Ovary (tissue), 9 donors: ENCODE results near the gene SIRT5. TPM values are rescaled to one million over a fixed set of nuclear protein-coding genes. Genes with fewer than 3 reads are reported as not detected.

Source experiments
- DNase-seq, 5 donors: peaks; one replicate each; pipeline ENCODE4 v3.0.0-alpha.2; 2019 to 2020
- H3K27ac ChIP-seq, 2 donors: fragments of 200-600 bp; one replicate each; pipeline versions ENCODE4 v1.5.1 to v1.8.0; 2019 to 2022
- H3K27me3 ChIP-seq: fragments of 200-600 bp; one replicate; pipeline ENCODE4 v1.8.0; 2022
- H3K36me3 ChIP-seq: fragments of 200-600 bp; sonication (generic); one replicate; pipeline ENCODE4 v1.5.1; 2019
- H3K4me1 ChIP-seq: one replicate; pipeline ENCODE4 v1.8.1; 2013; ENCODE audit warnings: mild to moderate bottlenecking, moderate library complexity; ENCODE audit not compliant: insufficient read depth
- H3K4me3 ChIP-seq: fragments of 200-600 bp; sonication (generic); one replicate; pipeline ENCODE4 v1.5.1; 2017
- H3K9me3 ChIP-seq, 2 donors: fragments of 200-600 bp in 1 of 2; sonication (generic) in 1 of 2; one replicate each; pipeline versions ENCODE4 v1.5.1 to v1.8.1; 2013 to 2019; ENCODE audit warnings: mild to moderate bottlenecking in 1 of 2, moderate library complexity in 1 of 2
- CTCF ChIP-seq, 3 donors: fragments of 450-650 bp in 2 of 3; fragments of 200-600 bp in 1 of 3; IDR thresholded peaks; one replicate each; pipeline versions ENCODE4 v1.5.1 to v1.8.0; 2016 to 2022; ENCODE audit warnings: antibody characterized with exemption in 3 of 3, mild to moderate bottlenecking in 1 of 3
- EP300 ChIP-seq: sonication (generic); formaldehyde crosslinking; IDR thresholded peaks from one replicate; pipeline ENCODE4 v1.6.1; 2017; ENCODE audit warnings: antibody characterized with exemption
- POLR2A ChIP-seq: fragments of 450-650 bp; IDR thresholded peaks from one replicate; pipeline ENCODE4 v1.6.1; 2017; ENCODE audit warnings: antibody characterized with exemption, mild to moderate bottlenecking, moderate library complexity
- WGBS, 3 donors: extraction: QIAGEN DNeasy Blood & Tissue Kit in 1 of 3; methylation state at CpG; one replicate each; pipeline versions ENCODE4 v1.1.5 to v1.1.7; 2013 to 2017; 5-methylcytosine and 5-hydroxymethylcytosine counted together
- intact Hi-C, 4 donors: fragments of 100-400 bp; cut with DNase I; formaldehyde crosslinking; loops; one replicate each; pipeline versions ENCODE4 v1.11.0 to v1.15.1; 2022 to 2023
- polyA plus RNA-seq, 2 donors: library from polyadenylated mRNA; stranded (reverse); fragments of 200-250 nt in 1 of 2; fragments of 350-450 nt in 1 of 2; fragmentation: Illumina TruSeq in 1 of 2; extraction: RNeasy Lipid Tissue Mini Kit (QIAGEN cat#74804) in 1 of 2; gene quantifications; one replicate each; pipeline ENCODE4 v1.2.3, GENCODE V29; 2013 to 2014
- total RNA-seq, 7 donors: library from RNA; depleted of rRNA in 2 of 7; stranded (reverse); fragments of >200 nt in 2 of 7; fragmentation: NEBNext Ultra II Directional in 3 of 7; extraction: Animal tissue kit (Norgen Biotek cat#: 25700) in 3 of 7; gene quantifications; one replicate each; pipeline versions ENCODE4 v1.1.0 to v1.2.4, GENCODE V29; 2016 to 2023
- donor health status: DM: no; HTN: no; CAD: no; lungs with moderate emphysema.
- donor health status: DM: no; HTN: no; CAD: no.
- donor health status: Bipolar disorder and iron deficiency.
- donor health status: DM: yes; HTN: yes; CAD: no.
- donor health status: DM: no; HTN: no; CAD: no.
- donor health status: DM: yes; HTN: yes; CAD: no.

Gene SIRT5
- total and polyA plus RNA-seq, 9 donors: 7.3 to 22.2 (median 13.0) TPM

GRCh38 chr6:13655700-13656099 lies 81.3 kb downstream of the SIRT5 start:
- H3K4me1 ChIP-seq: peaks cover 2% of the 10 kb centered on the region
- WGBS, 3 donors: 50 to 64% (median 59%) methylated on average over 1 of the region's 1 CpG
- no peak overlapping the region for H3K27ac ChIP-seq
- TF ChIP-seq POLR2A: no peak
- no peak for TF ChIP-seq EP300
- H3K27me3 ChIP-seq: no peaks in the 10 kb centered on the region
- no peak for DNase-seq
- H3K4me3 ChIP-seq: no peak overlapping the region
- H3K36me3 ChIP-seq: no peaks in the 10 kb centered on the region
- intact Hi-C loops: no loop called here
- no peaks in the 10 kb centered on the region for H3K9me3 ChIP-seq

- Histone ChIP-seq H3K27me3 (no peaks in the 10 kb centered on the region), H3K9me3 (no peaks in the 10 kb centered on the region), H3K4me1 (peaks cover 2% of the 10 kb centered on the region), H3K4me3 (no peak overlapping the region), H3K36me3 (no peaks in the 10 kb centered on the region), H3K27ac (no peak overlapping the region)
- intact Hi-C loops: no loop called here
- DNase-seq: no peak
- TF ChIP-seq POLR2A: no peak
- TF ChIP-seq CTCF (IDR thresholded peaks at IDR 0.05): no peak
- no peak for TF ChIP-seq EP300
- WGBS, 3 donors: 96 to 100% (median 98%) methylated on average over 1 of the region's 1 CpG
These were observed 85.9 kb downstream of the SIRT5 start for GRCh38 chr6:13660273-13660672.

- Histone ChIP-seq H3K4me1 (peaks cover 2% of the 10 kb centered on the region), H3K9me3 (no peaks in the 10 kb centered on the region), H3K36me3 (no peaks in the 10 kb centered on the region), H3K27me3 (no peaks in the 10 kb centered on the region), H3K4me3 (no peak overlapping the region), H3K27ac (no peak overlapping the region)
- TF ChIP-seq CTCF (IDR thresholded peaks at IDR 0.05): no peak
- 95 to 97% (median 96%) methylated on average over 1 of the region's 1 CpG for whole genome bisulfite sequencing, 3 donors
- no peak for DNase-seq
- intact Hi-C loops: no loop called here
These were observed 86.5 kb downstream of the SIRT5 start for GRCh38 chr6:13660893-13661292.

GRCh38 chr6:13661647-13662046 lies 87.2 kb downstream of the SIRT5 start:
- TF ChIP-seq CTCF (IDR thresholded peaks at IDR 0.05) (no peak), POLR2A (no peak), EP300 (no peak)
- H3K4me3 ChIP-seq: no peak overlapping the region
- H3K27ac ChIP-seq: no peak overlapping the region
- DNase-seq: no peak
- no peaks in the 10 kb centered on the region for H3K9me3 ChIP-seq
- H3K4me1 ChIP-seq: peaks cover 2% of the 10 kb centered on the region
- intact Hi-C loops: no loop called here
- no peaks in the 10 kb centered on the region for H3K36me3 ChIP-seq
- H3K27me3 ChIP-seq: no peaks in the 10 kb centered on the region
- 93 to 98% (median 97%) methylated on average over 2 of the region's 2 CpGs for WGBS, 3 donors

DNA sequence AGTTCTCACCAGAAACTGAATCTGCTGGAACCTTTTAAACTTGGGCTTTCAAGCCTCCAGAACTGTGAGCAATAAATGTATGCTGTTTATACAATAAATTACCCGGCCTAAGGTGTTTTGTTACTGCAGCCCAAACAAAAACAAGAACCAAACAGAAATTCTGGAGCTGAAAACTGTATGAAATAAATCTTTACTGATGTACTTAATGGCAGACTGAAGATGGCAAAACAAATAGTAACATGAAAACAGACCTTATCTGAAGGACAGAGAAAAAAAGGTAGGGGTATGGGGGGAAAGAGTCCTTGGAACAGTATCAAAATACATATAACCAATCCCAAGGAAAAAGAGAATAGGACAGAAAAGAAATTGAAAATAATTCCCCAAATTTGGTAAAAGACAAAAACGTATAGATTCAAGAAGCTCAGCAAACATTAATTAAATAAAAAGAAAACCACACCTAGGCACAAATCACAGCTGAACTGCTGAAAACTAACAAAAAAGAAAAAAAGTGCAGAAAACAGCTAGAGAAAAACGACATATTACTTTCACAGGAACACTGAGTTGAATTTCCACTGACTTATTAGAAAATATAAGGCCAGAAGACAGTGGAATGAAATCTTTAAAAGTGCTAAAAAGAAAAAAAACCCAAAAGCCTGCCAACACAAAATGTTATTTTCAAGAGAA lies 88.4 kb downstream of the SIRT5 start:
- no peak overlapping the region for H3K4me3 ChIP-seq
- intact Hi-C loops: no loop called here
- no peak for DNase-seq
- H3K9me3 ChIP-seq: no peaks in the 10 kb centered on the region
- TF ChIP-seq CTCF (IDR thresholded peaks at IDR 0.05) (no peak), EP300 (no peak), POLR2A (no peak)
- 63 to 74% (median 67%) methylated on average over 3 of the region's 3 CpGs for WGBS, 3 donors
- no peaks in the 10 kb centered on the region for H3K27me3 ChIP-seq
- H3K4me1 ChIP-seq: peaks cover 2% of the 10 kb centered on the region
- H3K27ac ChIP-seq: no peak overlapping the region
- no peaks in the 10 kb centered on the region for H3K36me3 ChIP-seq
